Mammary epithelial cell (primary cell): Measurements from ENCODE around the gene BMERB1.
"Not testable (repeated sequence)": the region's sequence is repeated elsewhere in the genome, so short reads cannot be mapped to it uniquely, and the experiment has no call there.

Source experiments
- CTCF ChIP-seq, 2 donors: IDR thresholded peaks in 1 of 2; conservative IDR thresholded peaks in 1 of 2; 2 replicates each; pipeline ENCODE4 v1.5.1; 2011 to 2012; ENCODE audit warnings: inconsistent platforms in 2 of 2, low read length in 2 of 2, mild to moderate bottlenecking in 2 of 2, control low read depth in 1 of 2, low read depth in 1 of 2; ENCODE audit not compliant: insufficient read depth in 1 of 2; ENCODE audit errors: extremely low read depth in 1 of 2
- EZH2 ChIP-seq: IDR thresholded peaks from 2 replicates; pipeline ENCODE4 v1.6.1; 2012; ENCODE audit warnings: low read length, inconsistent platforms, borderline replicate concordance

- not testable (repeated sequence) for TF ChIP-seq EZH2; CTCF (conservative IDR thresholded peaks at IDR 0.05 in 1 of 2, IDR thresholded peaks at IDR 0.05 in 1 of 2; ENCODE audit: extremely low read depth in 1 of 2, insufficient read depth in 1 of 2, low read depth in 1 of 2, low read length in 2 of 2)
Measured at GRCh38 chr16:15570666-15571065, 136.3 kb downstream of the BMERB1 start.
